COLO829 (cell line): Measurements from ENCODE around the gene BBX.
"Not testable (repeated sequence)": the region's sequence is repeated elsewhere in the genome, so short reads cannot be mapped to it uniquely, and the experiment has no call there.

ENCODE experiments used
- DNase-seq: peaks from one replicate; pipeline ENCODE4 v3.0.0; 2012; ENCODE audit warnings: low spot score

BBX gene

DNA sequence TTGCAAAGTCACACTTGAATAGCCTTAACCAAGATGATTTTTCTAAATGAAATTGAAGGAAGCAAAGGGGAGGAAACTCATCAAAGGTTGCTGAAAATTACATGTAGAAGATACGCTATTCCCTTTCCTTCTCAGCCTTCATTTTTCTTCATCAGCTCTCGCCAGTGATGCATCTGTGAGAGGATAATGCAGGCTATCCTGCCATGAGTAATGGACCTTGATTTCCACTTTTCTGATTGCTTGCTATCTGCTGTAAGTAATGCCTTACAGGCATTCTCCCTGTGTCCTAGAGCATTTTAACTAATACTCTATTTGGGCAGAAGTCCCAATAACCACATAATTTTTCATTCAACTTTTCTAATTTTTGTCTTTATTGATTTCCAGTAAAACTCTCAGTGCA, 162.6 kb downstream of the BBX start:
- DNase-seq, result no peak

DNA sequence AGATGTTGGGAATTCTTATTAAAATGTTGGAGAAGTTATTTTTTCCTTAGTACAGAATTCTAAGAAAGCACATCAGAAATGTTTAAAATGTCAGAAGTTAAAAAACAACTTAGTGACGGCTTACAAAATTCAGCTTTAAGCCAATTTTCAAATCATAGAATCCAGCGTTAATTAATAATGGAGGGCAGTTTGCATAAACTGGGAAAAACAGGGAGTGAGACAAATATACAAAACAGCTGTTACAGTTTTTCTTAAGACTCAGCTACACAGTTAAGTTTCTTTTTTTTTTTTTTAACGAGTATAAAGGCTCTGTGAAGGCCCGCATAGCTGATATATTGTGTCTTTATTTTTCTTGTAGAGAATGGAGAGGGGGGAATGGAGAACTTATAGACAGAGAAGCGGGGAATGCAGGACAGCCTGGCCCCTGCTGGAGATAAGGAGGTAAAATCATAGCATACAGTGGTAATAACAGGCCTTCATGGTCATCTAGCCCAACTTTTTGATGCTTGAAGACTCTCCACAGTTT, 164.4 kb downstream of the BBX start:
- no peak for DNase-seq

DNA sequence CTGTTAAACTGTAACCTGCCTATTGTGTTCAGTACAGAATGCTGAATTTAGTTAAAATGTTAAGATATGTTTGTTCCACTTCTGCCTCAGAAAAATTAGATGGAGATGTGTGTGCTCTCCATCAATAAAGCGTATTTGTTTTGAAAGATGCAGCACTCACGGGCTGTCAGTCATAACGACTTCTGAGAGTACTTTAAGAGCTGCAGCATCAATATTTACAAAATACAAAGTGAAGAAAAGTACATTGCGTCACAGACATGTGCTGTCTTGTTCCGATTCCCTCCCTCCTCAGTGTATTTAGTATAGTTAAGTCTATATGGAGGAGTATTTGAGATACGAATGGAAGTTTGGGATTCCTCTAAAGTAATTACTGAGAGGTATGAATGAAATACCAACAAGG, 166.6 kb downstream of the BBX start:
- DNase-seq, result no peak

DNA sequence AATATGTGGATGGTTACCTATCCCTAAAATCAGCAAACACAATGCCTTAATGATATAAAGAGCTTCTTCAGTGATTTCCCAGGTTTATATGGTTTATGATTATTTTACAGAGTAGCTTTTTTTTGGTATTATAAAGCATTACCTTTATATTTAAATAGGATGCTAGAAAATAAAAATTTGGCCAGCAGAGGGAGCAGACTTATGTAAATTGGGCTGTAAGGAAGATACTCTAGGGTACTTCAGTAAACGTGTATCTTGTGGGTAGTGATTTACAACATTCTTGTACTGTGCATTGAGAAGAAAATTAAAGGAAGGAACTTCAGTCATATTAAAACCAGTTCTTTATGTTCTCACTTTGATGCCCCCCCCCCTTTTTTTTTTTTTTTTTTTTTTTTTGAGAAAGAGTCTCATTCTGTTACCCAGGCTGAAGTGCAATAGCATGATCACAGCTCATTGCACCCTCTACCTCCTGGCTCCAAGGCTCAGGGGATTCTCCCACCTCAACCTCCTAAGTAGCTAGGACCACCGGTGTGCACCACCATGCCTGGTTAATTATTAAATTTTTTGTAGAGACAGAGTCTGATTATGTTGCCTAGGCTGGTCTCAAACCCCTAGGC, 167.9 kb downstream of the BBX start:
- peak; percentile 66 for DNase-seq

DNA sequence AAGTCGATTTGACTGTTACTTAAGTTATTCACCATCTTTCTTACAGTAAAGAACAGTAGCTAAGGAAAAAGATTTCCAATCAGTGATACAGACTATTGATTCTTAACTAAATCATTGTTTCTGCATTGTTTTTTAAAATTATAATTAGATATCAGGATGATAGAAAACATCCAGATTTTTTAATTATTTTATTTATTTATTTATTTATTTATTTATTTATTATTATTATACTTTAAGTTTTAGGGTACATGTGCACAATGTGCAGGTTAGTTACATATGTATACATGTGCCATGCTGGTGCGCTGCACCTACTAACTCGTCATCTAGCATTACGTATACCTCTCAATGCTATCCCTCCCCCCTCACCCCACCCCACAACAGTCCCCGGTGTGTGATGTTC, 169.2 kb downstream of the BBX start:
- not testable (repeated sequence) for DNase-seq

DNA sequence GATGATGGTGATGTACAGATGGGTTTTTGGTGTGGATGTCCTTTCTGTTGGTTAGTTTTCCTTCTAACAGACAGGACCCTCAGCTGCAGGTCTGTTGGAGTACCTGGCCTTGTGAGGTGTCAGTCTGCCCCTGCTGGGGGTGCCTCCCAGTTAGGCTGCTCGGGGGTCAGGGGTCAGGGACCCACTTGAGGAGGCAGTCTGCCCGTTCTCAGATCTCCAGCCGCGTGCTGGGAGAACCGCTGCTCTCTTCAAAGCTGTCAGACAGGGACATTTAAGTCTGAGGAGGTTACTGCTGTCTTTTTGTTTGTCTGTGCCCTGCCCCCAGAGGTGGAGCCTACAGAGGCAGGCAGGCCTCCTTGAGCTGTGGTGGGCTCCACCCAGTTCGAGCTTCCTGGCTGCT, 174.6 kb downstream of the BBX start:
- not testable (repeated sequence) for DNase-seq

DNA sequence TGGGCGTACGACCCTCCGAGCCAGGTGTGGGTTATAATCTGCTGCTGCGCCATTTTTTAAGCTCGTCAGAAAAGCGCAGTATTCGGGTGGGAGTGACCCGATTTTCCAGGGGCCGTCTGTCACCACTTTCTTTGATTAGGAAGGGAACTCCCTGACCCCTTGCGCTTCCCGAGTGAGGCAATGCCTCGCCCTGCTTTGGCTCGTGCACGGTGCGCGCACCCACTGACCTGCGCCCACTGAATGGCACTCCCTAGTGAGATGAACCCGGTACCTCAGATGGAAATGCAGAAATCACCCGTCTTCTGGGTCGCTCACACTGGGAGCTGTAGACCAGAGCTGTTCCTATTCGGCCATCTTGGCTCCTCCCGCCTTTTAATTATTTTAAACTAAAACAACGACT, 175.1 kb downstream of the BBX start:
- DNase-seq, result not testable (repeated sequence)

DNA sequence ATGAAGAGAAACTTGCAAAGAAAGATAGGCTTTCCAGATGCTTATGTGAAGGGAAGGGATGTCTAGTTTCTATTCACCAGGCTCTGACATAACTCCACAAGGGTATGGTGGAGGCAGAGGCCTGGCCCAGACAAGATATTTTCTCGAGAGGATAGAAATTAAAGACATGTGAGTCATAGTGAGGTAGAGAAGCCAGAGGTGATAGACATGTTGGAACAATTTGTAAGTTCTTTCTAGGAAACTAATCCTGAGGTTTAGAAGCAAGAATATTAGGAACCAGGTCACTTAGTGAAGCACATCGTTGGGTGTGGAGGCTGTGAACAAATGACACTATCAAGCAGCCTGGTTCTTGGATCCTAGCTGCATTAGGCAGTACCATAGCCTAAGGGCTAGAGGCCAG, 176.9 kb downstream of the BBX start:
- no peak for DNase-seq

DNA sequence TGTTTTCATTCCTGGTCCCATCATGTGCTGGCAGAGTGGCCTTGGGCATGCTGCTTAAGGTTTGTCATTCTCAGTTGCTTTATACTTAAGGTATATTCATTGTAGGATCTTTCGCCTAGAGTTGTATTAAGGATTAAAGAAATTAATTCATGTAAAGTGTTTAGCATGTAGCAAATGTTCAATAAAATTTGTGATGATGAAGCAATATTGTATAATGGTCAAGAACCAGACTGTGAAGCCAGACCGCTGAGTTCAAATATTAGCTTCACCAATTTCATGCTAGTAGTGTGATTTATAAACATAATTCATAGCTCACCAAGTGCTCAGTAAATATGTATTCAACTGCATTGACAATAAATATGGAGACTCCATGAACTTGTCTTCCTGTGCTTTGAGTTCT, 178.5 kb downstream of the BBX start:
- DNase-seq, result no peak

DNA sequence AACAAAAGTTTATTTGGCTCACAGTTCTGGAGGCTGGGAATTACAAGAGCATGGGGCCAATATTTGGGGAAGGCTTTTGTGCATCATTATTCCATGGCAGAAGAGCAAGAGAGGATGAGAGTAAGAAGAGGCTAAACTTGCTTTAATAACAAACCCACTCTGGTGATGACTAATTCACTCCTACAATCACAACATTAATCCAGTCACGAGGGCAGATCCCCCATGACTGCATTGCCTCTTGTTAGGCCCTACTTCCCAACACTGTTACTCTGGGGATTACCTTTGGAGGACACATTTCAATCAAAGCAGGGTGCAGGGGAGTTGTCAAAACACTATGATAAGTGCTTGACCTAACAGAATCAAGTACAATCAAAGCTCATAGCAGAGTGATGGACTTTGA, 181.7 kb downstream of the BBX start:
- peak; percentile 48 for DNase-seq

DNA sequence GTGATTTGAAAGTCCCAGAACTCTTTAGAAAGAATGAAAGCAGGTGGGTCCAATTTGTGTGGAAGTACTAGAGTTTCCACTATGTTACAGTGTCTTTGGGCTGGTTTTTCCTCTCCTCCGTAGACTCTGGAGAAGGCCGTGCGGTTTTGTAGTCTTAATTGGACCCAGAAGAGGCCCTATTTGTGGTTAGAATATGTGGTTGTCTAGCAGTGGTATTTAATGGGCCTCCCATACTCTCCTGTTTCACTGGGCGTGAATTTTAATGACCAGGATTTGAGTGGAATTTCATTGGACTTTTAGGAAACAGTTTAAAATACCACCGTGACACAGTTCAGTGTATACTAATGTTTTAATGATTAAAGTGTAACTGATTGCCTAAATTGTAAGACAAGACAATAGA, 182.3 kb downstream of the BBX start:
- DNase-seq, result no peak

DNA sequence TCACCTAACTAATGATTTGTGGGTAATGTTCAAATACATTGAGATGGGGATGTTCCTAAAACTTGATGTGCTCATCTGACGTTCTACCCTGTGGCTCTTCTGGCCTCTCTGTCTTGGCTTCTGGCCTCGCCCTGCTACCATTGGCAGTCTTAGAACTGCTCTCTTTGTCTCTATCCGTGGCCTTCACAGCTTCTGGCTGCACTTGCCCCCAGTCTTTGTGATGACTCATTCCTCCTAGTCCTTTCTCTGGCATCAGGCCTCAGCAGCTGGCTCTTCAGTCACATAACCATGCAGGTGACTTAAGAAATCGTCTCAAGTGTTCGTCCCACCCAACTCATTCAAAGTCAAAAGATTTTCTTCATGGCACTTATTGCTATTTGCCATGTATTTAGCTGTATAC, 188.1 kb downstream of the BBX start:
- DNase-seq, result peak; percentile 72

DNA sequence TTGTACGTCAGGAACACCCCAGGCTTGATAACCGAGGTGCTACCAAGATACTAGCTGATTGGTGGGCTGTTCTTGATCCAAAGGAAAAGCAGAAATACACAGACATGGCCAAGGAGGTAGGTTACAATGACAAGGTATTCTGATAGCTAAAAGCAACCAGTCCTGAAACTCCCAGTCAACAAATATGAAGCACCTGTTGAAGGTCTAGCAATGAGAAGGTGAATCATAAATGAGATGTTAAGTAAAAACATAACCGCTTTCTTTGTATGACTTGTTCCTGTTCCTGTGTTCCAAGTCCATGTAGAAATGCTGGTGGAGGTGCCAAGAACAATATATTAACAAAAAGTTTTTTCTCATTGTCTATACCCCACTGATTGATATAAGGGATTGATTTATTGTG, 194.0 kb downstream of the BBX start:
- DNase-seq, result no peak

DNA sequence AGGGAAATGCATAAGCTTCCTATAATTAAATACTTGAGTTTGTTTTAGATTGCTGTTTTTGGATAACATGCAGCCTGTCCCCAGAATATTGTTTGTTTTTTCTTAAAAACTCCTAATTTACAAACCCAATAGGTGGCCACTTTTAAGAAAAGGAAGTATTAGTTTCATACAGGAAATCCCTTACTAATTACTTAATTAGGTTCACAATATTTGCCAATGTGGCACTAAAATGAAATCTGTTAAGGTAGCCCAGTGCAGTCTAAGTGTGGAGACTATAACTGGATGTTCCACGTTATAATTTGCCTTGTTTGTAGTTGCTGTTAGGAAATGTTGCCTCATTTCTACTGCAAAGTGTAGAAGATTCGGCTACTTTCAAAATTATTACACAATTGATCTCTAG, 195.8 kb downstream of the BBX start:
- no peak for DNase-seq

DNA sequence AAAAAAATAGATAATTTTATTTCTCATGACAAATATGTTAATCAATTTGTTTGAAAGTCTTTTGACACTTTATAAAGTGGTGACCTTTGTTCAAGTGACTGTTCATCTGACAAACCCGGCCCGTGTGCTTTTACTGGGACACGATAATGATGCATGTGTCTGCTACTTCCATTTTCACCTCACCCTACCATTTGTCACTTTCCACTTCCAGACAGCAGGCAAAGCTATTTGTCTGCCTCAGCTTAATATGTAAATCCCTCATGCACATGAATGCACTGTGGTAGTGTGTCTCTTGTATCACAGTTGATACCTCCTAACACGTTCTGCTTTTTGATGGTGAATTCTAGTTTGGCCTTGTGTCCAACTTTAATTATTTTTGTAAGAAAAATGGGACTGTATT, 204.3 kb downstream of the BBX start:
- no peak for DNase-seq

DNA sequence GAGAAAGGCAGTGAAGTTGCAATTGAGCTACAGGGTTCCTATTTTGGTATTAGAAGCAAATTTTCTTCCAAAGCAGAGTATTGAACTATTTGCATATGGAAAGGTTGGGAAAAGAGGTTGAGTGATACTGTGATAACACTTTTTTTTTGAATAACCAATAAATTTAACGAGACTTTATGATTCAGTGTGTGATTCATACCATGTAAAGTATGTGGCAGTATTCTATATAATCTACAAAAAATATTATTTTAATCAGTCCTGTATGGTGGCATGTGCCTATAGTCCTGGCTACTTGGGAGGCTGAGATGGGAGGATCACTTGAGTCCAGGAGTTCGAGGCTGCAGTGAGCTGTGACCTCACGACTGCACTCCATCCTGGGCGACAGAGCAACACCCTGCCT, 206.9 kb downstream of the BBX start:
- no peak for DNase-seq

DNA sequence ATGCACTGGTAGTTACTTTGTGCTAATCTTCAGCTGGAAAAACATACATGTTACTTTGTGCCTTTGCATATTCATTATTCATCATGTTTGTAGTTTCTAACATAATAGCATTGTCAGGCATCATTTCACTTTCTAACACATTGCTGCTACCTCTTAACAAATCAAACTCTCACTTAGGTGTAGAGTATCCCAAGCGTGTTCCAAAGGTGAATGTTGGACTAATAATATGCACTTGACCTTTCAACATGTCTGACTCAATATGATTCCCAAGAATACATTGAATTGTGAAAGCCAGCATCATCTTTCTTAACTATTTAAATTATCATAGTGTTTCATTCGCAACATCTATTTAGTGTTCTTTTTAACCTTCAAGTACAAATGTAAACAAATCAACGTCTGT, 211.6 kb downstream of the BBX start:
- no peak for DNase-seq

DNA sequence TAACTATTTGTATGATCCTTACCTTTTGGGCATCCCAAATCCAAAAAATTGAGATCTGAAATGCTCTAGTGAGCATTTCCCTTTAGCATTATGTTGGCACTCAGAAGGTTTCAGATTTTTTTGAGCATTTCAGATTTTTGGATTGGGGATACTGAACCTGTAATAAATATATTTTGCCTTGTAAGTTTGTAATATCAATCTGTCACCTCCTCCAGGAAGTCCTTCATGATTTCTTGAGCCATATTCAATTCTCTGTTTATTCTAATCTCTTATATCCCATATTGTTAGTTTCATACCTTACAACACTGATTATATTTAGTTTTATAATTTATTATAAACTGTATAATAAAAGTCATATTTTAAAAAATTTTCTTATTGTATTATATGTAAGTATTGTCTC, 215.2 kb downstream of the BBX start:
- no peak for DNase-seq

DNA sequence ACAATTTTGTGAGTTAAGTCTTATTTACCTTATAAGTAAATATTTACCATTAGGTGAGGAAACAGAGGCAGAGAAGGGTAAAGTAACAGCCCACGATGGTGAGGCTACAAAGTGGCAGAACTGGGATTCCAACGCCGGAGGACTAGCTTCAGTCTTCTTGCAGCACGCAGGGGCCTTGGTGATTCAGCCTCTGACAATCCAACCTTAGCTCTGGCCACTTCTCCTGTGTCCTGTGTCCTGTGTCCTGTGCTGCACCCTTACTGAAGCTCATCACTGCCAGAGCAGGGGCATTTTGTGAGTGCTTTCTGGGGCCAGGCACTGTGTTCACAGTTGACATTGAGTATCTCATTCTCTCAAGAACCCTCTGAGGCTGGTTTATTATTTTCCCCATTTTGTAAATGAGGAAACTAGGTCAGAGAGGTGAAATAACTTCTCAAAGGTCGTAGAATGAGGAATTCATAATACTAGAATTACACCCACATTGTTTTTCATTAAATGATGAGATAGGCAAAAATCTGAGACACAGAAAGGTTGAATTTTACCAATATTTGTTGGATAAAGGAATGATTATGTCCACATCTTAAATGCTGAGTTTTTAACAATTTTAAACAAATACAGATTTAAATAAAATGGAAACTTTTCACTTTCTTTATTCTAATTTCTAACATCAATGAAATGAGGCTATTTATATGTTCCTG, 215.9 kb downstream of the BBX start:
- DNase-seq, result no peak

DNA sequence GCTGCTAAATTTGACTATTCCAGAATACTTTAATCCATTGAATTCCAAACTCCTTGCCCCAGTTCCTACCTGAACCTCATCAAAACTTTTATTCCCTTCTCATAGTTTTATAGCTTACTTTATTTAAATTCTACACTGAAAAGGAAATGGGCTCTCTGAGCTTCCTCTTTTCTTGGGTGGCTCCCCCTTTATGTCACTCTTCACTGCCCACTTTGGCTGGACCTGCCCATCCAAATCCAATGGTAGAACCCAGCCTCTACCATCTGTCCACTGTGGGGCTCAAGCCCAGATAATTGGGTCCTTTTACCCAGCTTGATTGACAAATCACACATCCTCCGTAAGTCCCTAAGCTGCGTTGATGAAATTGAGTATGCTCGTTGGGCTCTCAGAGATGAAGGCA, 216.5 kb downstream of the BBX start:
- no peak for DNase-seq

DNA sequence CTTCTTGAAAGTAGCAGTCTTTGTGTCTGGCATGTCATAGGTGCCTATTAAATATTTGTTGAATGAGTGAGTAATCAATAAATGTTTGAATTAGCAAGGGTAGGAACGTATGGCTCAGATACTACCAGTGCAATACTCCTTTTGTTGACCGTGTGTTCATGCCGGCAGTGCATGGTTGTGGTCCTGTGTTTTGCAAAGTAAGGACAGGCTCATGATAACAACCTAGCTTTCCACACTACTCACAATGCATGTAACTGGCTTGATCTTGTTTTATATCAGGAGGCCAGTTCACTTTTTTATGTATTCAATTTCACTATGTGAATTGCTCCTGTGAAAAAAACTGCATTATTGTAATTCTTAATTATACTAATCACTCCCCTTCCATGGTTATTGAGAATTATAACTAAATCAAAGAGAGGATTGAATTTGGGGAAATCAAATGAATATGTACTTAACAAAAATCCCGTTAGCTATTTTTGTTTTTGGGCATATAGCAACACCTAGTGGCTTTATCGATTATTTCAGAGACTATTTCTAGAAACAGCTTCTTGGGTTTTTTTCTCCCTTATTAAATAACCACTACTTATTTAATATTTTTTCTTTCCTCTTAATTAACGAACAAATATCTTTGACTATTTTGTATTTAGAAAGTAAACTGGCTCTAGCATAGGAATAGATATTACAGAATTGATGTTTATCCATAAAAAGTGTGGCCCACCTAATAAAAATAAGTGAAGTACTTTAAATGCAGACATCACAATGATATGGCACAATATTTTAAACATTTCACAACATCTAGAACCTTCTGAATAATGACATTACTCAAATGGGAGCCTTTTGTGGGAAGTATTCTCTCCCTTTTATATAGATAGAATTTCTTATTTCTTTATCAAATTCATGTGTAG, 218.5 kb downstream of the BBX start:
- peak; percentile 40 for DNase-seq

DNA sequence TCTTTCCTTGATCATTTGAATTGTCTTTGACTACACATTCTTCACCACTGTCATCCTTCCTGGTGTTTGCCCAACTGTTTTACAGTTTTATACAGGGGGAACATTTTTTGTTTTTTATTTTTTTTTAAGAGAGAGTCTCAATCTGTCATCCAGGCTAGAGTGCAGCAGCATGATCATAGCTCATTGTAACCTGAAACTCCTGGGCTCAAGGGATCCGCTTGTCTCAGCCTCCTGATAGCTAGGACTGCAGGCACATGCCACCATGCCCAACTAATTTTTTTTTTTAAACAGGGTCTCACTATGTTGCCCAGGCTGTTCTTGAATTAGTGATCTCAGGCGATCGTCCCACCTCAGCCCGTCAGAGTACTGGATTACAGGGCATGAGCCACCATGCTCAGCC, 222.6 kb downstream of the BBX start:
- DNase-seq, result no peak
